Measurements from ENCODE around the gene EIF4E2. TPM values are rescaled to one million over a fixed set of nuclear protein-coding genes. Genes with fewer than 3 reads are reported as not detected.
A peak's percentile ranks its signal among the peaks of the same experiment; 100 is the strongest.

The EIF4E2 gene
- total and polyA plus RNA-seq, 3 experiments from 2014 or later: 68.8 to 76.5 (median 73.2) TPM

DNA sequence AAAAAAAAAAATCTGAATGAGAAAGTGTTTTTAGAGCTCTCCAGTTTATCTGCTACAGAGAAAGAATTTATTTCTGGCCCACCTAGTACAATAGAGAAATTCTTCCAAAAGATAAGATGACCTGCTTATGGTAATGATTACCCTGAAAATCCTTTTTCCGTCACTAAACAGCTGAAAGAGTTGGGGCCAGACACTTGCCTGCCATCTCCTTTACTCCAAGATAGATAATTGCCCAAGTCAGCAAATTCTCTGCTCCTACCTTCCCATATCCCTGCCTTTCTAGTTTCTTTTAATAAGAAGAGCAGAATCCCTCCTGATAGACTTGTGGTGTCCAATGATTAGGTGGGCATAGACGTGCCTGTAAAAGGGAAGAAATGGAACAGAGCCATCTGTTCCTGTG is 28.1 kb downstream of the EIF4E2 start:
- H3K27ac ChIP-seq (ENCODE audit: low read depth, low read length): no peak overlapping the region
- Mint-ChIP-seq H3K27ac (peak overlapping the region in 1 of 8 donors; percentile 3), H3K4me1 (peaks cover 0 to 4% (median 0%) of the 10 kb centered on the region in 3 donors), H3K36me3 (peaks cover 9 to 83% (median 28%) of the 10 kb centered on the region in 3 donors), H3K9me3 (no peaks in the 10 kb centered on the region), H3K27me3 (no peaks in the 10 kb centered on the region), H3K4me3 (no peak overlapping the region)
- ChIA-PET CTCF (no interaction called here), POLR2A (no interaction called here)
- no peaks in the 10 kb centered on the region for H3K4me1 ChIP-seq (ENCODE audit: insufficient read depth, low read length)
- H3K27me3 ChIP-seq (ENCODE audit: insufficient read depth, low read length, poor library complexity, severe bottlenecking): no peaks in the 10 kb centered on the region
- no peaks in the 10 kb centered on the region for H3K9me3 ChIP-seq (ENCODE audit: low read length)
- H3K36me3 ChIP-seq (ENCODE audit: insufficient read depth, low read length): peaks cover 17% of the 10 kb centered on the region
- no peak overlapping the region for H3K4me3 ChIP-seq (ENCODE audit: low read length)
- no peak for DNase-seq

- Histone ChIP-seq H3K9me3 (ENCODE audit: low read length) (no peaks in the 10 kb centered on the region), H3K4me3 (ENCODE audit: low read length) (no peak overlapping the region), H3K27me3 (ENCODE audit: insufficient read depth, low read length, poor library complexity, severe bottlenecking) (no peaks in the 10 kb centered on the region), H3K4me1 (ENCODE audit: insufficient read depth, low read length) (no peaks in the 10 kb centered on the region), H3K27ac (ENCODE audit: low read depth, low read length) (no peak overlapping the region), H3K36me3 (ENCODE audit: insufficient read depth, low read length) (peaks cover 17% of the 10 kb centered on the region)
- peaks cover 18 to 79% (median 25%) of the 10 kb centered on the region in 3 donors for H3K36me3 Mint-ChIP-seq
- no peaks in the 10 kb centered on the region for H3K27me3 Mint-ChIP-seq
- peaks cover 0 to 4% (median 0%) of the 10 kb centered on the region in 3 donors for H3K4me1 Mint-ChIP-seq
- ChIA-PET POLR2A (no interaction called here), CTCF (no interaction called here)
- no peak for DNase-seq
- H3K9me3 Mint-ChIP-seq: no peaks in the 10 kb centered on the region
- H3K4me3 Mint-ChIP-seq: no peak overlapping the region
- H3K27ac Mint-ChIP-seq: peak overlapping the region in 1 of 8 donors; percentile 17
These were observed 30.1 kb downstream of the EIF4E2 start for GRCh38 chr2:232580648-232580981.

- H3K27ac Mint-ChIP-seq: no peak overlapping the region
- no peak overlapping the region for H3K4me3 Mint-ChIP-seq
- peaks cover 17% of the 10 kb centered on the region for H3K36me3 ChIP-seq (ENCODE audit: insufficient read depth, low read length)
- no peaks in the 10 kb centered on the region for H3K27me3 ChIP-seq (ENCODE audit: insufficient read depth, low read length, poor library complexity, severe bottlenecking)
- no peak overlapping the region for H3K27ac ChIP-seq (ENCODE audit: low read depth, low read length)
- H3K9me3 Mint-ChIP-seq: no peaks in the 10 kb centered on the region
- CTCF ChIA-PET: interaction anchor here (0.8 to 1.1 kb wide), 2 partner anchors 9 to 18 kb away, joined by 3 read pairs; no protein-coding TSS in a partner anchor
- no peaks in the 10 kb centered on the region for H3K4me1 ChIP-seq (ENCODE audit: insufficient read depth, low read length)
- peaks cover 0 to 4% (median 0%) of the 10 kb centered on the region in 3 donors for H3K4me1 Mint-ChIP-seq
- no peak for DNase-seq
- H3K4me3 ChIP-seq (ENCODE audit: low read length): no peak overlapping the region
- no peaks in the 10 kb centered on the region for H3K9me3 ChIP-seq (ENCODE audit: low read length)
- peaks cover 18 to 74% (median 25%) of the 10 kb centered on the region in 3 donors for H3K36me3 Mint-ChIP-seq
- H3K27me3 Mint-ChIP-seq: no peaks in the 10 kb centered on the region
- POLR2A ChIA-PET: no interaction called here
These were observed 31.2 kb downstream of the EIF4E2 start for GRCh38 chr2:232581725-232582124.

GRCh38 chr2:232584238-232584637 is 33.7 kb downstream of the EIF4E2 start:
- Mint-ChIP-seq H3K27ac (peak overlapping the region in 1 of 8 donors; percentile 9), H3K4me1 (no peaks in the 10 kb centered on the region), H3K36me3 (peaks cover 18 to 57% (median 22%) of the 10 kb centered on the region in 3 donors), H3K9me3 (no peaks in the 10 kb centered on the region), H3K27me3 (peaks cover 0 to 2% of the 10 kb centered on the region in 2 donors), H3K4me3 (no peak overlapping the region)
- DNase-seq: no peak
- ChIA-PET POLR2A (no interaction called here), CTCF (no interaction called here)
- no peak overlapping the region for H3K4me3 ChIP-seq (ENCODE audit: low read length)
- H3K27ac ChIP-seq (ENCODE audit: low read depth, low read length): no peak overlapping the region
- H3K4me1 ChIP-seq (ENCODE audit: insufficient read depth, low read length): no peaks in the 10 kb centered on the region
- H3K27me3 ChIP-seq (ENCODE audit: insufficient read depth, low read length, poor library complexity, severe bottlenecking): no peaks in the 10 kb centered on the region
- H3K36me3 ChIP-seq (ENCODE audit: insufficient read depth, low read length): peaks cover 17% of the 10 kb centered on the region
- no peaks in the 10 kb centered on the region for H3K9me3 ChIP-seq (ENCODE audit: low read length)

GRCh38 chr2:232586943-232587505 is 36.5 kb downstream of the EIF4E2 start:
- H3K4me1 Mint-ChIP-seq: no peaks in the 10 kb centered on the region
- POLR2A ChIA-PET: no interaction called here
- H3K36me3 Mint-ChIP-seq: peaks cover 9 to 31% (median 18%) of the 10 kb centered on the region in 3 donors
- no peak overlapping the region for H3K27ac ChIP-seq (ENCODE audit: low read depth, low read length)
- peaks cover 5% of the 10 kb centered on the region for H3K36me3 ChIP-seq (ENCODE audit: insufficient read depth, low read length)
- CTCF ChIA-PET: interaction anchor here (1.0 to 2.0 kb wide), 2 partner anchors 8 to 10 kb away, joined by 3 to 4 read pairs; no protein-coding TSS in a partner anchor
- no peaks in the 10 kb centered on the region for H3K27me3 ChIP-seq (ENCODE audit: insufficient read depth, low read length, poor library complexity, severe bottlenecking)
- H3K4me3 ChIP-seq (ENCODE audit: low read length): no peak overlapping the region
- H3K9me3 Mint-ChIP-seq: no peaks in the 10 kb centered on the region
- no peaks in the 10 kb centered on the region for H3K9me3 ChIP-seq (ENCODE audit: low read length)
- no peak overlapping the region for H3K27ac Mint-ChIP-seq
- H3K4me1 ChIP-seq (ENCODE audit: insufficient read depth, low read length): no peaks in the 10 kb centered on the region
- peaks cover 0 to 2% of the 10 kb centered on the region in 2 donors for H3K27me3 Mint-ChIP-seq
- peak overlapping the region in 1 of 7 donors; percentile 75 for H3K4me3 Mint-ChIP-seq
- DNase-seq: no peak

DNA sequence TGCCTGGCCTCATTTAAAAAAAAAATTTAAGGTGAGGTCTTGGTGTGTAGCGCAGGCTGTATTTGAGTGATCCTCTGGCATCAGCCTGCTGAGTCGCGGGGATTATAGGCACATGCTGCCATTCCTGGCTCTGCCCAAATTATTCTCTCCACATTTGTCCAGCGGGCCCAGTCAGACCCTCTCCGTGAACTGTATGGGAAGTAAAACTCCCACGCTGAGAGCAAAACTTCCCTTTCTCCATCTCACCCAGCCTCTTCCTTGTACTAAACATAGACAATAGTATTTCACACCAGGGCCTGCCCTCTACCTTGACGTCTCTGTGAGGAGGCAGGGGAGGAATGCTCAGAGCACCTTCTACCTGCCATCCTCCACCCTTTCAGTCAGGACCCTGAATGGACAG is 37.0 kb downstream of the EIF4E2 start:
- H3K27me3 ChIP-seq (ENCODE audit: insufficient read depth, low read length, poor library complexity, severe bottlenecking): no peaks in the 10 kb centered on the region
- H3K36me3 Mint-ChIP-seq: peaks cover 9 to 26% (median 16%) of the 10 kb centered on the region in 3 donors
- H3K27me3 Mint-ChIP-seq: peaks cover 0 to 2% of the 10 kb centered on the region in 2 donors
- H3K4me3 Mint-ChIP-seq: no peak overlapping the region
- no peak overlapping the region for H3K4me3 ChIP-seq (ENCODE audit: low read length)
- H3K9me3 Mint-ChIP-seq: no peaks in the 10 kb centered on the region
- no peaks in the 10 kb centered on the region for H3K4me1 ChIP-seq (ENCODE audit: insufficient read depth, low read length)
- no peaks in the 10 kb centered on the region for H3K4me1 Mint-ChIP-seq
- no peaks in the 10 kb centered on the region for H3K9me3 ChIP-seq (ENCODE audit: low read length)
- H3K27ac Mint-ChIP-seq: peak overlapping the region in 1 of 8 donors; percentile 13
- POLR2A ChIA-PET: no interaction called here
- H3K36me3 ChIP-seq (ENCODE audit: insufficient read depth, low read length): peaks cover under 1% of the 10 kb centered on the region
- DNase-seq: no peak
- no peak overlapping the region for H3K27ac ChIP-seq (ENCODE audit: low read depth, low read length)
- CTCF ChIA-PET: interaction anchor here (2.0 kb wide), 1 partner anchor 8 kb away, joined by 4 read pairs; no protein-coding TSS in a partner anchor

GRCh38 chr2:232588031-232588430 is 37.5 kb downstream of the EIF4E2 start:
- POLR2A ChIA-PET: no interaction called here
- Histone ChIP-seq H3K9me3 (ENCODE audit: low read length) (no peaks in the 10 kb centered on the region), H3K27ac (ENCODE audit: low read depth, low read length) (no peak overlapping the region), H3K36me3 (ENCODE audit: insufficient read depth, low read length) (no peaks in the 10 kb centered on the region), H3K4me3 (ENCODE audit: low read length) (no peak overlapping the region), H3K4me1 (ENCODE audit: insufficient read depth, low read length) (no peaks in the 10 kb centered on the region), H3K27me3 (ENCODE audit: insufficient read depth, low read length, poor library complexity, severe bottlenecking) (no peaks in the 10 kb centered on the region)
- peaks cover 0 to 2% of the 10 kb centered on the region in 2 donors for H3K27me3 Mint-ChIP-seq
- H3K4me1 Mint-ChIP-seq: no peaks in the 10 kb centered on the region
- CTCF ChIA-PET: no interaction called here
- peaks cover 9 to 21% (median 13%) of the 10 kb centered on the region in 3 donors for H3K36me3 Mint-ChIP-seq
- DNase-seq: no peak
- H3K9me3 Mint-ChIP-seq: no peaks in the 10 kb centered on the region
- no peak overlapping the region for H3K4me3 Mint-ChIP-seq
- H3K27ac Mint-ChIP-seq: peak overlapping the region in 1 of 8 donors; percentile 36

DNA sequence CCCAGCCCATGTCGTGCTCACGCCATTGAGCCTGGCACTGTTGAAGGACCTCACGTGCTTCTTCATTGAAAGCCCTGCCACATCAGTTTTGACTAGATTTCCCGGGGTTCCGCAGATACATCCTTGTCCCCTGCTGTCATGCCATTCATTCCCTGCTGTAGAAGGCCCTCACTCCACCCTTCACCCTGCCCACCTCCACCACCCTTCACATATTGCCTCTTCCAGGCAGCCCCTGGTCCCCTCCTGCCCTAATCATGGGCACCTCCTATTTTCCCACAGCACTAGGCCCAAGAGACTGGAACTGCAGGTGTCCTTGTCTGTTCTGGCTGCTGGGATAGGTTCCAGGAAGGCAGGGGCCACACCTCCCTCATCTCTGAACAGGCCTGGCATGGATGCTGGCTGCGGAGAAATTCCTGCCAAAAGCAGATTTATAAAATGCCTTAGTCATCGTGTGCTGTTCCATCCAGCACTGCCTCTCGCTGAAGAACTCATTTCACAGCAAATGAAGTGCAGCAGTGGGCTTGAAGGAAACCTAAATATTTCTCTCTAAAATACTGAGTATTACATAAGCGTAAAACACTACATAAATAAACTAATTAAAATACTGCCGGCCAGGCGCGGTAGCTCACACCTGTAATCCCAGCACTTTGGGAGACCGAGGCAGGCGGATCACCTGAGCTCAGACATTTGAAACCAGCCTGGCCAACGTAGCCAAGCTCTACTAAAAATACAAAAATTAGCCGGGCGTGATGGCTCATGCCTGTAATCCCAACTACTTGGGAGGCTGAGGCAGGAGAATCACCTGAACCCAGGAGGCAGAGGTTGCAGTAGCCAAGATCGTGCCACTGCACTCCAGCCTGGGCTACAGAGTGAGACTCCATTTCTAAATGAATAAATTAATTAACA is 38.4 kb downstream of the EIF4E2 start:
- no peak for DNase-seq
- no peak overlapping the region for H3K27ac ChIP-seq (ENCODE audit: low read depth, low read length)
- Mint-ChIP-seq H3K4me1 (no peaks in the 10 kb centered on the region), H3K27me3 (peaks cover 0 to 2% of the 10 kb centered on the region in 2 donors), H3K4me3 (no peak overlapping the region), H3K27ac (no peak overlapping the region), H3K36me3 (peaks cover 6 to 12% (median 9%) of the 10 kb centered on the region in 3 donors), H3K9me3 (no peaks in the 10 kb centered on the region)
- H3K4me3 ChIP-seq (ENCODE audit: low read length): no peak overlapping the region
- ChIA-PET POLR2A (no interaction called here), CTCF (no interaction called here)
- no peaks in the 10 kb centered on the region for H3K4me1 ChIP-seq (ENCODE audit: insufficient read depth, low read length)
- no peaks in the 10 kb centered on the region for H3K9me3 ChIP-seq (ENCODE audit: low read length)
- no peaks in the 10 kb centered on the region for H3K36me3 ChIP-seq (ENCODE audit: insufficient read depth, low read length)
- no peaks in the 10 kb centered on the region for H3K27me3 ChIP-seq (ENCODE audit: insufficient read depth, low read length, poor library complexity, severe bottlenecking)

Measured in CD8-positive, alpha-beta memory T cell (primary cell).